DMS53 (cell line): ENCODE measurements around the gene ZNF618.

Source experiments
- DNase-seq: peaks from one replicate; lab custom pipeline; 2025; lab: John Stamatoyannopoulos, UW

The ZNF618 gene

DNA sequence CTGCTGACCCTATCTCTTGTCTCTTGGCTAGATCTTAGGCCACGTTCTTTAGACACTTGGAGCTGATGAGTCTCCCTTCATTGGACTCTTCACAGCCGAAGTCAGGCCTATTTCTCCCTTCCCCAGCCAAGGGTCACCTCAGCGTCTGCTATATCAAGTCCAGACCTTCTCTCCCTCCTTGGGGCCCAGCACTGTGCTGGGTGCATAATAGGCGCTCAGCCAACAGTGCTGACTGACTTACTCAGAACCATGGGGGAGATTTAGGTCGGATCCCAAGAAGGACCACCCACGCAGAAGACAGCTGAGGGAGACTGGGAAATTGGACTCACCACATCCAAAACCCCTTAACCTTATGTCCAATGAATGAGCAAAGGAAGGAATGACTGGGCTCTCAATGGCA is 207.6 kb downstream of the ZNF618 start:
- DNase-seq, result no peak

DNA sequence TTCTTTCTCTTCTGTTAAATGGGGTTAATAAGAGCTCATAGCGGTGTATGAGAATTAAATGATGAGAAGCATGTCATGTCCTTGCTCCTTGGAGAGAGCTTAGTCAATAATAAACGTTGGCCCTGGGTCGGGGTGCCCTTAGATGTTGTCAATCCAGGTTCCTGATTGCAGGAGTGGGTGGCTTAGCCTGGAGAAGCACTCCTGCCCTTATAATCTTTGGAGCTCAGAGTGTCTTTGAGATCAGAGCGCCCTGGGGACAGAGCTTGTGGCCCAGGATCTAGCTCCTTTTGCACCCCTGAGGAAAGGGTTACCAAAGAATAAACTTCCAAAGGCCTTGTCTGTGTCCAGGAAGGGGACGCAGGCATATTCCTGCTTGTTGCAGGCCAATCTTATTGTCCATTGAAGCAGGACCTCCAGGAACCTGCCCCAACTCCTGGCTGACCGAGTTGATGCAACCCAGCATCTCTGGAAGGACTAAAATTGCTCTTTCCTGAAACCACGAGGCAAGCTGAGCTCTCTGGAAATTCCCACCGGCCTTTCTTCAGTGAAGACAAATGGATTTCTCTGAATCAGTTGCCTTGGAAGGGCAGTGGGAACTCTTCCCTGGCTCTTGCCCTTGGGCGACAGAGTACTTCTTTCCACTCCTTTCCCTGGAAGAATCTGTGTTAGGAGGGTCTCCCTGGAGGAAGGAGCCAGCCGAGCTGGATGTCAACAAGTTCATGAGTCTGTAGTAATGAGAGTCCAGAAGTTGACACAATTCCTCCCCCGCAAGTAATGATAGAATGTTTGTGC is 208.4 kb downstream of the ZNF618 start:
- no peak for DNase-seq

DNA sequence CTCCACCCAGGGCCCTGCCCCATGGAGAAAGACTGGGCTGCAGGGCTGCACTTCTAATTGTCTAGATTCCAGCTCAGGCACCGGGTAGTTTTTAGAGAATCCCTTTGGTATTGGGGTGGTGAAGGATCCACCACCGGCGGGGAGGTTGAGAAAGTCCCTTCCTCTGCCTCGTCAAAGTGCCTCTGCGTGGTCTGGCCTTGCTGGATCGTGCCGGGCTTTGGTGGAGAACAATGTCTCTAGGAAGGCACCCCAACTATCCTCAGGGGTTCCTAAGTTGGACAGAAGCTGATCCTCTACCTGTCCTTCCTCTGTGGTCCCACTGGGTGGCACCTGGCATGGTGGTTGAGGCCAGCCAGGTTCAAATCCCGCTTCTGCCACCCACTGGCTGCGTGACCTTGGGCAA is 209.3 kb downstream of the ZNF618 start:
- no peak for DNase-seq

DNA sequence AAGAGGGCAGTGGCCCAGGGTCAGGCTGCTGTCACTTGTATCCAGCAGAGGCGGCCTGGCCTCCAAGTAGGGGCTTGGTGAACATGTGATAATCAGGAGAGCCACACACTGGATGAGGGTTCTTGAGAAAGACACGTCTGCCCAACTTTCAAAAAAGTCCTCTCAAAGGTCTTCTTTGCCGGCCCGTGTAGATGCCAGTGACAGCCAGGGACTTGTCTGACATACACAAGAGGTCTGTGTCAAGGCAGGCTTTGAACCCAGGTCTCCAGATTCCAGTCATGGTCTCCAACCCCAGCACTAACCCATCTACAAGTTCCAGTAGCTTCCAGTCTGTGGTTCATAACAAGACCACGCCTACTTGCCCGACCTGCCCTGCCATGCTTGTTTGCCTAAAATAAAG is 209.9 kb downstream of the ZNF618 start:
- peak; percentile 18 for DNase-seq

DNA sequence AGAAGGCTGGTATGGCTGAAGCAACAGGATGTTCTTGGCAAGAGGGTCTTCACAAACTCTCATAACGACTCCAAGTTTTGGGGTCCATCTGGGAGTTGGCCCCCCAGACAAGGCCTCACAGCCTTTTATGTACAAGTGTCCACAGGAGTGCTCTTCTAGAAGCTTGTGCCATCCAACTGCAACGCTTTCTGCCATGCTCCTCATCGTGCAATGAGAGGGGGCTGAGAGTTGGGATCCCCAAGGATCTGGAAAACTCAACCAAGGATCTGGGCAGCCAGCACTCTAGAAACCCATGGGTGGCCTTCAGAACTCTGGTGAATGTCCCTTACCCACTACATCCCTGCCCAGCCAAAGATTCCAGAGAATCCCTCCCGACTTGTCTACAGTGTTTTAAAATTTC is 210.5 kb downstream of the ZNF618 start:
- DNase-seq, result no peak

DNA sequence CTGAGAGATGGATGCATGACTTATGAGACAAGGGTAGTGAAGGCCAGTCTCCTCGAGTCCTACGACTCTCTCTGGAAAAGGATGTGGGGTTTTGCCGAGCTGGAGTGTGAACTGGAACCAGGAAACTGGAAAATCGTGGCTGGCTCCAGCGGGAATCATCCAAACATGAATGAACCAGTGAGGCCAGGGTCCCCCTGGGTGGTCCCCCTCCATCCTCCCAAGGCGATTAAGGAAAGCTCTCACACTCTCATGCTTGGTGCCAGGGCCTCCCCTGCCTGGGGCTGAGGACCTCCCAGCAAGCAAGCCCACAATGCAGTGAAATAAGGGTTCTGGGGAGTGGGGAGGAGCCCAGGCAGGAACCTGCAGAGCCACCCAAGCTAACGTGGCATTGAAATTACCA is 211.6 kb downstream of the ZNF618 start:
- no peak for DNase-seq

DNA sequence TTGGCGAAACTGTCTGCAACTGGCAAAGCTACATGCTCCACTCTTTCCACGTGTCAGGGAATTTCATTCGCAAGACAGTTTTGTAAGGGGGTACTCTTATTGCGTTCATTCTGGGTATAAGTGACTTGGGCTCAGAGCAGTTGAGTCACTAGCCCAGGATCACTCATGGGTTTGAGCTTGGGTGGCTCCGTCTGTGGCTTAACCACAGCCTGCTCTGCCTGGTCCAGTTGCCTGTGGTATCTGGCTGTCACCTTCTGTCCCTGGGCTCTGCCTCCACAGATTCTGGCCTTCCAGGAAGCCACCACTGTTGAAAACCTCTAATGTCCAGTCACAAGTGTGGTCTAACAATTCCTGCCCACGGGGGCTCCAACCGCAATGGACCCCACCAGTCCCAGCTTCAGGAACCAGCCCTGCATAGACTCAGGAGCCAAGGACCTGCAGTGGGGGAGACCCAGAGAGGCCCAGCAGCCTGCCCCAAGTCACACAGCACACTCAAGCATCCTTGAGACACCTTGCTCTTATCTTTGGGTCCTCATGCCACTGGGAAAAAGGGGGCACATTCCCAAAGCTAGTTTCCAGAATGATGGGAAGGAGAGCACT is 212.6 kb downstream of the ZNF618 start:
- no peak for DNase-seq

DNA sequence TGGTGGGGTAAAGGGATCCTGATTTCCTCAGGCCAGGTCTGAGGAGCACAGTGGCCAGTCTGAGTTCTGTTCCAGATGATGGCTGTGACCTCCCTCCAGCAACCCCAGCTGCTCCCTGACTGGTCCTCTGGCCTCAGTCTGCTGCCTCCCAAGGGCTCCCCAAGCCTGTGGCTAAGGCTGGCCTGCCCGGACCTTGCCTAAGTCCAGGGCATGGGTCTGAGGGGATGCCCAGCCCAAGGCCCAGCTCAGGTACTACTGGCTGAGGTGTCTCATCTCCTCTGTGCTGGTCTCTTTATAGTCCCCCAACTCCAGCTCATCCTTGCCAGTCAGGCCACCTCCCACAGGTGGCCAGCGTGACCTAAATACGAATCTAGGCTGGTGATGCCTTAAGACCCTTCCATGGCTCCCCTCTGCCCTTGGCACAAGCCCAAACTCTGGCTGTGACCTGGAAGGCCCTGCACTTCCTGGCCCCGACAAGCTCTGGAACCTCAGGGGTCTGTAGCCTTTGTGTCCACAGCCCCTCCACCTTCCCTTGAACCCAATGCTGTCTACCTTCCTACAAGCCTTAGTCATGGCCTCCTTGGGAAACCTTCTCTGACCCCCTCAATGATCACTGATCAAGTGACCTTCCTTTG is 213.2 kb downstream of the ZNF618 start:
- no peak for DNase-seq

DNA sequence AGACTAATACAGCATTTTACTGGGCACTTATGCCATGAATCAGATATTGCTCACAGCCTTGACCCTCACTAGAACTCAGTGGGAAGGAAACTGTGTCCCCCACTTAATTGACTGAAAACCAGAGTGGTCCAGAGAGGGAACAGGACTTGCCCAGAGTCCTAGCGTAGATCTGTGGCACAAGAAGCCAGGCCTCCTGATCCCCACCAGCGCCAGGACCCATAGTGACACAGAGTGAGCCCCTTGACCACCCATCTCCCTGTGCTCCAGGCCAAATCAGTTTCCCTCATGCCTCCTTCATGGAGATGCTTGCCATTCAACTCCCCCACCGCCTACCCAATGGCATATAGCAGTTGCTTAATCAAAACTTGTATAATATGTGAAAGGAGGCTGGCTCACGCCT is 214.7 kb downstream of the ZNF618 start:
- DNase-seq, result no peak

DNA sequence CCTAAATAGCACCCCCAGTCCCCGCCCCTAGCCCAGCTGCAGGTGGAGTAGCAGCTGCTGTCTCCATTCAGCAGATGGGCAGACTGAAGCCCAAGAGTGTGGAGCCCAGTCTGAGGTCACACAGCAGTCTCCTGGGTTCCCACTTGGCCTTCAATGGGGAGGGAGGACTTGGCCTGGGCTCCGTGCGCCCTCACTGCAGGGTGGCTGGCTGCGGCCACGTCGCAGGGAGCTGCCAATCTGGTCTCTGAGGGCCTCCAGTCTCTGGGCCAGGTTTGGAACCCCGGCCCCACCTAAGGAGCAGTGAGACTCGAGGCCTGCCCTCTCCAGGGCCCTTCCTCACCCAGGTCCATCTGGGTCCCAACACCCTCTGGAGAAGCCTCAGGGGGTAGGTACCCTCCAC is 215.6 kb downstream of the ZNF618 start:
- DNase-seq, result no peak

DNA sequence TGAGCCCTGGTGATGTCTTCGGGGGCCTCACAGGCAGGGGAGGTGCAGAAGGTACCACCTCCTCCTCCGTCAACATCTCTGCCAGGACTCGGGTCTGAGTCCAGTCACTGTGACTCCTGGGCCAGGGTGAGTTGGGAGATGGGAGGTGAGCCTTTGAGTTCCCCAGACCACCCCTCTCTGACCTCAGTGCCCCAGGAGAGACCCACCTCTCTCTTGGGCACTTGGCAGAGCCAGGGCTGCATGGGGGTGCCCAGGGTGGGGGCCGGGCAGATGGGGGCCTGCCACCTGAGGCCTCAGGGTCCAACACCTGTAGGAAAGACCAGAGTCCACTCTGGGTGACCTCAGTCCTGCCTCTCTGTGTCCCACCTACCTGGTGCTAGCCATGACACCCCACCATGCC is 216.2 kb downstream of the ZNF618 start:
- no peak for DNase-seq

DNA sequence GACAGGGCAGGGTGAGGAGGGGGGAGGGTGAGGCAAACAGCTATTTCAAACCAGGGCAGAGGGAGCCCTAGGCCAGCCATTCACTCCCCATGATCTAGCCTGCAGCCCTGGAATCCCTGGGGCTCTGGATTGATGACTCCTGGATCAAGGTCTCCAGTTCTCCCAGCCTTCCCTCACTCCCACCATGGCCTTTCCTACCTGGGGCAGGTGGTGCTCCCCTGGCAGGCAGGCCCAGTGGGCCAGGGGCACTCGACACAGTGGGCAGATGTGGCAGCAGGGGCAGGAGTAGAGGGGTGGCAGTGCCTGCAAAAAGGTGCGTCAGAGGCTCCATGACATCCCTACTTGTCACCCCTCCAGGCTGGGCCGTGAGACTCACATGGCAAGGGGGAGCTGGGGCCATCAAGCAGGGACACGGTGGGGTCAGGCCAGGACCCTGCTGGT is 216.9 kb downstream of the ZNF618 start:
- DNase-seq, result no peak

DNA sequence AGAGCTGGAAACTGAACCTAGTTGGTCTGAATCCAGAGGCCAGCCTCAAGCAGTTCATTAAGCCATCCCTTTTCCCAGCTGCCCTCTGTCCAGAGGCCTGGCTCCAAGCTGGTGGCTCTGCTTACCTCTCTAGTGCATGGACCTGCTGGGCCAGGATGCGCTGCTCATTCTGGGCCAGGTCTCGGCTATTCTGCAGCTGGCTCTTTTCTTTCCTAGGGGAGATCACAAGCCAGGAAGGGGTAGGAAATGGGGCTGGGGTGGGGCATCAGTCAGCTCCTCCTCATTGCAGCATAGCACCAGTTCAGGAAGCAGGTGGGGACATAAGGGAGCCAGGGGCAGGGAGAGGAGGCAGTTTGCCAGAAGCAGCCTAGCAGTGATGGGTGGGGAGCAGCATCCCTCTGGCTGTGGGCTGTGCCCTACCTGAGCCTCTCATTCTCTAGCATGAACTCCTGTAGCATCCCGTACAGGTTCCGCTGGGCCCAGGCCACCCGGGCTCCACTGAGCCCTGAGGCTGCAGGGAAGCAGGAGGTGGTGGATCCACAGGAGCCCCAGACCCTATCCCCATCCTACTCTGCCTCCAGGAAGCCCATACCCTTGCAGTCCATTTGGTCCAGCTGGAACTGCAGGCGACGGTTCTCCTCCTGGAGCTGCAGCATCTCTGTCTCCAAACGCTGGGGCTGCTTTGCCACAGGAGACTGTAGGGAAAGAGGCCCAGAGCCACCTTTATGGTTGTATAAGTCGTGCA is 217.8 kb downstream of the ZNF618 start:
- DNase-seq, result no peak

DNA sequence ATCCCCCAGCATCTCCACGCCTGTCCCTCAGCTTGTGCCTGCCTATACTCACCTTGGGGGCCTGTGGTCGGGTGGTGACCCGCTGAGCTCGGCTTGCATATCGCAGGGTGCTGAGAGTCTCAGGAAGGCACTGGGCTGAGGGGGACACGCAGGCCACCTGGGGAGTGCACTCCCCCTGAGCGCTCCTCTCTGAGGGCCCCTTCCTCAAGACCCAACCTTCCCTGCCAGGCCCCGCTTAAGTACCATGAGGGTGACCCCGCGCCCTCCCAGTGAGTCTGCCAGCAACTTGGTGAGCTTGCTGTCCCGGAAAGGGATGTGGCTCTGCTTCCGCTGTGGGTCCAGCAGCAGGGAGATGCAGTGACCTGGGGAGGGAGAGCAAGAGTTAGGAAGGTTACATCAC is 218.9 kb downstream of the ZNF618 start:
- no peak for DNase-seq

DNA sequence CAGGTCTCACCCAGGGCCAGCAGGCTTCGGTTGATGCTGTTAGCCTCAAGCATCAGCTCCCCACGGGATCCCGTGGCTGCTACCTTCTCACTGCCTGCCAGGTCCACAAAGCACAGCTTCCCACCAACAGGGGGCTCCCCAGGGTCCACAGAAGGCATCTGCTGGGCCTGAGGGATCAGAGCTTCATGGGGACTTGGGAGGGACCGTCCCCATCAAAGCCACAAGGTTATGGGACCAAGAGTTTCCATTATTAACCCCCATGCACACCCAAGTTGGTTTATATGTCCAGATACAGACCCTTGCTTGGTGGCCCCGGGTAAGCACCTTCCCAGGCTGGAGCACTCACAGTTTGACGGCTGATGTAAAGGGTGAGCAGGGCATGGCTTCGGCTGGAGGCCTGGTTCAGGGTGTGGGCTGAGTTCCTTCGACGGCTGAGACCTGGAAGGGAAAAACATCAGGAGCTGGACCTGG is 220.0 kb downstream of the ZNF618 start:
- no peak for DNase-seq

DNA sequence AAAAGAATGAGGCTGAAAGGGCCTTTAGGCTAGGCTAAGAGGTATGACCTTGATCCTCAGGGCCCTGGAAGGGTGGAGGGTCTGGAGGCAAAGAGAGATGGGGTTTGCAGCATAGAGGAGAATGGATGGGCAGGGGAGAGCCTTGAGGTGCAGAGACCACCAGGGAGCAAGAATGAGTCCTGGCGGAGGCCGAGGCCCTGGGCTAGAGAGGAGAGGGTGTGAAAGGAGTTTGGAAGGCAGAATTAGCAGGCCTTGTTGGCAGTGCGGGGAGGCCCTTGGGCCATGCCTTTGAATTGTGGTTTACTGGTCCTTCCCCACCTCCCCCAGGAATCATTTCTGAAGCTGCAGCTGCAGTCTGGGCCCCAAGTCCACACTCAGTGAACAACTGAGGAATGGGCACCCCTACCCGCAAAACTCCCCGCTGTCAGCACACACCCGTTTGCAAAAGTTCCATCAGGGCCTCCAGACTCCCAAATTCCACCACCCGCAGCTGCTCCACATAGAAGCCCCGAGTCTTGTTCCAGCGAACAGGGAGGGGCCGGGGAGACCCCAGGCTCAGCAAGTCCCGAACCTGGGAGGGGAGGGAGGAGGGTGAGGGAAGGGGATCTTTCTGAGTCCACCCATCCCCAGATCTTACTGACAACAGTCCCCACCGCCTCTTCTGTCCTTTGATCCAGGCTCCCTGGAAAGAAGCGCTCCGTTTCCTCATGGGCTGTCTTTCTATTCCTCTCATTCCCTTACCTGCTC is 220.9 kb downstream of the ZNF618 start:
- DNase-seq, result no peak

DNA sequence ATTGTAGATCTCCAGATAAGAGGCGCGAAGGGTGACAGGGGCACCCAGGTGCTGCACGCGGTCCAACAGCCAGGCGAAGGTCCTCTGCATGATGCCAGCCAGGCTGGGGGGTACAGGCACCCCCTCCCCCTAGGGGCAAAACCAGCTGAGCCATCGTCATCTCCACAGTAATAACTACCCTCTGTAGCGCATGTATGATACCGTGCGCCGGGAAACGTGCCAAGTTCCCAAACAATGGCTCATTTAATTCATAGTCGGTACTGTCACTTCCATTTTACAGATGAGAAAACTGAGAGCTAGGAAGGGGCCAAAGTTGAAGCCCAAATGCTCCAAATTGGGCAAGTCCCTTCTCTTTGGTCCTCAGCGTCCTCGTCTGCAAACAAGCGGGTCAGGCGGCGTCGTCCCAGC is 221.5 kb downstream of the ZNF618 start:
- peak; percentile 26 for DNase-seq

DNA sequence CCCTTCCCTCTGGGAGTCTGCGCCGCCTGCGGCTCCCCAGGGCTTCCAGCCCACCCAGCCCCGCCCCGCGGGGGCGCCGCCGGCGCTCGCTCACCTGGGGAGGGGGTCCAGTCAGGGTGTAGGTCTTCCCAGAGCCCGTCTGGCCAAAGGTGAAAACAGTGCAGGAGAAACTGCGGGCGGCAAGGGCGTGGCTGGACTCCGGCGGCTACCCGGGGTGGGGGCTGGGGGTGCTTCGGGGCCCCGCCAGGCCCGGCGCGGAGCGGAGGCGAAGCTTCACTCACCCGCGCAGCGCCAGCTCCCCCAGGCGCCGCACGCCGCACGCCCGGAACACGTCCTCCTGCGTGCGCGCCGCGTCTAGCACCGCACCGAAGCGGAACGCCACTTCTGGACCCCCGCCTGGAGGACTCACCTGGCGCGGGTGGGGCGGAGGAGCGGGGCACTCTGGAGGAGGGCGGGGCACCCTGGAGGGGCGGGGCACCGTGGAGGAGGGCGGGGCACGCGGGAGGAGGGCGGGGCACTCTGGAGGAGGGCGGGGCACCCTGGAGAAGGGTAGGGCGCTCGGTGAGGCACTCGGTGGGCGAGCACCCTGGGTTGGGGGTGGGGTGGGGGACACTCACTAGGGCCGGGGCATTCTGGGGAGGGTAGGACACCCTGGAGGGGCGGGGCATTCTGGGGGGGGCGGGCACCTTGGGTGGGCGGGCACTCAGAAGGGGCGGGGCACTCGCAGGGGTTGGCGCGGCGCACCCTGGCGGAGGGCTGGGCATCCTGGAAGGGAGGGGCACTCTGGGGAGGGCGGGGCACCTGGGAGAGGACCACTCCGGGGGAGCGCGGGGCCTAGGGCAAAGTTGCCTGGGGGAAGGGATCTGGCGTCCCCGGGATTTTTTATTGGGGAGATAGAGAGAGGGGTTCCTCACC is 222.2 kb downstream of the ZNF618 start:
- DNase-seq, result peak; percentile 87

DNA sequence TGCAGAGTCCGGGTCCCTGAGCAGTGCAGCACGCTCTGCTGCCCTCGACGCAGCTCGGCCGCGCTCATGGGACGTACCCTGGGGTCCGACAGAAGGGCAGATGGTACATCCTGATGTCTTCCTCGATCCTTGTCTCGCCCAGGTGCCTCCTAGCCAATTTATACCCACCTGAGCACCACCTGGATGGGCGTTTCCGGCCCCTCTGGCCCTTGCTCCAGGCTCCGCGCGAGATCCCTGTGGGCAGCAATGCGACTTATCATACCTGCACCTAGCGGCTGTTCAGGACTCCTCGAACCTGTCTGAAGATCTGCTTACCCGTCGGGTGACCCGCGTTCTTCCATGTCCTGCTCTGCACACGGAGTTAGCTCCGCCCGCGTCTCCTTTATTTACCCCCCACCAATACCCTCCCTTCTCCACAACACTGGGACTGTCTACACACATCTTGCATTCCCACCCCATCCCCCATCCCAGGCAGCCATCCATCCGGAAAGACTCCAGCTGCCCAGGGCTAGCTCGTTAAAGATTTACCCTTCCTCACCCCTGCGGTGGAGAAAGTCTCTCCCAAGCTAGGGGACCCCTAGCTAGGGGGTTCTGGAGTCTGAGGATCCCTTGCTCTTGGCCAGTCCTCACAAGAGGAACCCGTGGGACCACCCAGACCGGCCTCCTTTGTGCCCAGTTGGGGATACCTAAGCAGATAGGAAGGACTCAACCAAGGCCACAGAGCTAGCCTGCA is 223.0 kb downstream of the ZNF618 start, which contains the start of gene KIF12:
KIF12 (minus strand) TSS at position 357 of the 733 bp plus-strand sequence; CDS start at position 341, 16 bp downstream.
- DNase-seq, result peak; percentile 92
